NCI-H2196 (cell line): ENCODE data around the gene DLGAP1.

Experiments used
- DNase-seq: peaks from one replicate; lab custom pipeline; 2025; ENCODE audit not compliant: unreplicated experiment; lab: John Stamatoyannopoulos, UW

The DLGAP1 gene

DNA sequence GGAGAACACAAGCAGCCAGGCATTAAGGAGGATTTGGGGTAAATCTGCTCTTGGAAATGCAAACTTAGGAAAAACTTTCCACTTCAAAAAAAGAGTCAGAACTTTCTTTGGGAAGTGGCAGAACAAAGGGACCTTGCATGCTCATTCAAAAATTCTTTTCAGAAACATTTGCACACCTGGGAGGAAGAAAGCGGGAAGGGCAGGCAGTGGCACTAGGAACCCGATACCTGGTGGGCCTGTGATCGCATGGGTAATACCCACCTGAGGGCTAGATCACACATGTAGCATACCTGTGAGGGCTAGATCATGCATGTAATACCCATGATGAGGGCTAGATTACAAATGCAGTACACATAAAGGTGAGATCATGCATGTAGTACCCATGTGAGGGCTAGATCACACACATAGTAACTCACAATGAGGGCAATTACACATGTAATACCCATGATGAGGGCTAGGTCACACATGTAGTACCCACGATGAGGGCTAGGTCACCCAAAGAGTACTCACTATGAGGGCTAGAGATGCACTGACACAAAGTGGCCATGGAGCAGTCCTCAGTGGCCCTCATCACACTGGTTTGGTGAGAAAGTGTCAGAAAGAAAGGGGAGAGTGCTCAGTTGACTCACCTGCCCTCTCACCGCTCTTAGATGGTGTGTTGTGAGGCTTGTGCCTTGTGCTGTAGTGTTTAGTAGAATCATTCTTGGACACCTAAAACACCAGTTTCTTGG is 212.5 kb downstream of the DLGAP1 start:
- DNase-seq: no peak

DNA sequence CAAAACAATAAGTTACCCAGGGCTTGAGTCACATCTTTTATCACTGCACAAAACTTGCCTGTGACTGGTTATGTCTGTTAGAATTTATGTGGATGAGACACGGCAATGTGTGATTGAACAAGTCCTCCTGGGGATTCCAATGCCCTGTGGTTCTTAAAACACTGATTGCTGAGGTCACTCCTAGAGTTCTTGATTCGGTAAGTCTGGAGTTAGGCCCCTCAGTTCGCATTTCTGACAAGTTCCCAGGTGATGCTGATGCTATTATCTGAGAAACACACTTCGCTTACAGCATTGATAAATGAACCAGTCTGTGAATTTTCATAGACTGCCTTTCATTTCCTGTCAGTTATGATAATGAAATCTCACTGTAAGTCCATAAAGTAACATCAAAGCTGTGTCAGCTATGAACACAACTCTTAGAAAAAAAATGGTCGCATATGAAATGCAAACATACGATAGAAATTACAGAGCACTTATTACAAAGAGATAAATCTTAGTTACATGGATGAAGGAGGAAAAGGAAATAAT is 214.0 kb downstream of the DLGAP1 start:
- no peak for DNase-seq

GRCh38 chr18:4238966-4239365 is 216.1 kb downstream of the DLGAP1 start:
- DNase-seq: no peak

DNA sequence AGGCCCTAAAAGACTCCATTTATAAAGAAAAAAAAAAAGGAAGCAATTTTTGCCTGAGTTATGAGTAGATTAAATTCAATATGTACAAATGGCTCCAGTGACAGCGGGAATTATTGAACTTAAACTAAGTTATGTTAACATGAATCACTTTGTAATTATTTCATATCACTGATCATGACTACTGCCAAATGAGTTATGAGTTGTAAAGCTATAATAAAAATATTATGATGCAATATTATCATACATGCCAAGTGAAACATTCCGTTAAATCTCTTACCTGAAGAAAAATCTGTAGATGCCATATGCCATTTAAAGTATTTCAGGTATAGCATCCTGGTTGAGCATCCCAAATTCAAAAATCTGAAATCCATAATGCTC is 217.5 kb downstream of the DLGAP1 start:
- no peak for DNase-seq

DNA sequence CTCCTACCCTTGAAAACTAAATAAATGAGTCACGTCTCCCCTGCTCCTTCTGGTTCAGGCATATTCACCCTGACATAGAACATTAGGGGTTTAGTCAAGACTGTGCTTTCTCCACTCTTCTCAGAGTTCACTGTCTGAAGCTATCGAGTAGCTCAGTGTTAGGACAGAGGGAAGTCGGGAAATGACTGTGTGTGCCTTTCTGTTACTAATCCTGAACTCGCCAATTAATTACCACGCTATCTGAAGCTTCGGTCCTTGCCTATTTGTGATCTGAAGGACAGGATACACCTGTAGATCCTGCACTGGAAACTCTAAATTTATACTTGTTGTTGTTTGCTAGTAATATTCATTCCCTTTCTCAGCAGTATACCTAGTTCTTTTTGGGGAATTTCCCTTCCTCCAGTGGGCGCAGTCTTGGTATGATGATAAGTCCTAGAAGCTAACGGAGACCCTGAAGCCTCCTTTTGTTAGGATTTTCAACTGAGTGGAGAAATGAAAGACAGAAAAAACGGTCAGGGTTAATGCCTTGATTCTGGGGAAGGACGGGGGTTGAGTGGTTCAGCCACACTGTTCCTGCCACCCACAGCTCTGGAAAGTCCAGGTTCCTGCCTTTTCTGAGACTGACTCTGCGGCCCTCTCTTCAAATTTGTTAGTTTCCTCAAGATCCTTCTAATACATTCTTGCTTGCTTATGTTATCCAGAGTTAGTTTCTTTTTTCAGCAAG is 218.0 kb downstream of the DLGAP1 start:
- no peak for DNase-seq

- DNase-seq: no peak
Observed at GRCh38 chr18:4233468-4233867, 221.6 kb downstream of the DLGAP1 start.

- DNase-seq: no peak
Observed at GRCh38 chr18:4232656-4233055, 222.5 kb downstream of the DLGAP1 start.

GRCh38 chr18:4231260-4231659 is 223.8 kb downstream of the DLGAP1 start:
- no peak for DNase-seq

- no peak for DNase-seq
Observed at GRCh38 chr18:4230450-4231168, 224.5 kb downstream of the DLGAP1 start.

- no peak for DNase-seq
Observed at GRCh38 chr18:4224031-4224704, 230.9 kb downstream of the DLGAP1 start.

DNA sequence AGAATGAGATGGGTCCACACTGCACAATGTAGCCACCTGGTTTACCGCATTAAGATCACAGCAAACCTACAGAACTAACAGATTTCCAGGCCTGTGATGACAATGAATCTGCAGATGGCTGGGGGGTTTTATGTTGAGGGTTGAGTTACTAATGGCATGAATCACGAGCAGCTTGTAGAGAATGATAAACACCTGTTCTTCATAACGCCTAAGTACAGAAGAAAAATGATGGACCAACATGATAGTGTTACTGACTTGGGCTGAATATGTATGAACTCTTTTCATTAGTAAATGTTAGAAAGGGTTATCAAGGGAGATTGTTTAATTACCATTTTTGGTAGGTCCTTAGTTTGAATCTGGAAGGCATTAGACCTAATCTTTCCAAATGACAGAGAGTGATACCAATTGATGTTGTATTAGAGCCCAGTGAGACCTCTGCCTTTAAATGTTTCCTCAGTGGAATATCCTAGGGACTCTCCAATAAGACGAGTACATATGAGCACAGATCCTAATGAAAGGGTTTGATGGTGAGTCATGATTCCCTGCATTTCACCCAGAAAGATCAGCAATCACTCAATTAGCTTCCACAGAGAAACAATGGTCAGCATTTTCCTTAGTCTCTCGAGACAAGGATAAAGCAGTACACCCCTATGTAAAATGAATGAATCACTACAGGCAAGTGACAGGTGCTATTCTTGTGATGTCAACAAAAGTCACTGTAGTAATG is 243.8 kb downstream of the DLGAP1 start:
- no peak for DNase-seq

- DNase-seq: no peak
Observed at GRCh38 chr18:4208366-4208765, 246.7 kb downstream of the DLGAP1 start.

GRCh38 chr18:4207383-4207985 is 247.6 kb downstream of the DLGAP1 start:
- DNase-seq: no peak

- DNase-seq: no peak
Observed at GRCh38 chr18:4204438-4204720, 250.7 kb downstream of the DLGAP1 start.

- no peak for DNase-seq
Observed at GRCh38 chr18:4203568-4204437, 251.3 kb downstream of the DLGAP1 start.

DNA sequence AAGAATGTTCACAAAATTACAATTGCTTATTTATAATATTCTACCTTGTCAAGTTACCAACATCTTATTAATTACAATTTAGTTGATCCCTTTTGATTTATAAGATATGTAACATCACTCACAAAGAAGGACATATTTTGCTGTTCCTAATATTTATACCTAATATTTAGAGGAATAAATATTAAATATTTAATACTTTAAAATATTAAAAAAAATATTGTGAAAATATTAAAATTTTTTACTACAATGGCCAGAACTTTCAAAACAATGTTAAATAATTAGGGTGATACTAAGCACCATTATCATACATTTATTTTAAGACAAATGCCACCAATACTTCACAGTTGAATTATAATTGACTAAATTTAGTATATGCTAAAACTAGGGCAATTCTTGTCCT is 254.7 kb downstream of the DLGAP1 start:
- DNase-seq: no peak

DNA sequence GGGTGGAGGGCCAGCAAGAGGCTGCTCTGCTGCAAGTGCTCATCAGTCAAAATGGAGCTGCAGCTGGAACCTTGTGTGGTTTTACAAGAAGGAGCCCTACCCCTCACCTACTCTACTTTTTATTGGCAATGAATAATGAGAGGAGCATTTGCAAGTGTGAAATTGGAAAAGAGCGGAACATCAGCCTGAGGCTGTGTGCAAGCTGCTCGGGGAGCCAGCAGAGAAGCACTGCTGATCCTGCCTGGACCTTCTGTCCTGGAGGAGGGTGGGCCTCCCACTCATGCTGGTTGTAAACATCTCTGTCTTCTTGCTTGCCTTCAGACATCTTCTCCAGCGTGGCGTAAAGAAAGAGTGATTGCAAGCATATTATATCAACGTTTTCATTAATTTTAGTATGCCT is 256.2 kb downstream of the DLGAP1 start:
- DNase-seq: no peak

GRCh38 chr18:4196351-4196750 is 258.8 kb downstream of the DLGAP1 start:
- no peak for DNase-seq

GRCh38 chr18:4193086-4193485 is 262.0 kb downstream of the DLGAP1 start:
- no peak for DNase-seq
